Amygdala (tissue), 56 donors: ENCODE data around the gene HNRNPUL2.
"Not testable (repeated sequence)": the region's sequence is repeated elsewhere in the genome, so short reads cannot be mapped to it uniquely, and the experiment has no call there.

ENCODE experiments used
- DNase-seq, 56 donors: peaks; one replicate each; lab custom pipeline; 2025; lab: John Stamatoyannopoulos, UW

Gene HNRNPUL2

GRCh38 chr11:62727165-62727871 lies at the start of gene HNRNPUL2:
Gene HNRNPUL2, minus strand, starts transcription at chr11:62727457. Its CDS starts 301 bp downstream, at chr11:62727156.
- DNase-seq = peak; percentile 59 to 99 (median 96)

- no peak for DNase-seq
These were observed 48.4 kb upstream of the HNRNPUL2 start for GRCh38 chr11:62775646-62776045.

GRCh38 chr11:62774407-62774806 lies 47.1 kb upstream of the HNRNPUL2 start:
- DNase-seq = no peak

DNA sequence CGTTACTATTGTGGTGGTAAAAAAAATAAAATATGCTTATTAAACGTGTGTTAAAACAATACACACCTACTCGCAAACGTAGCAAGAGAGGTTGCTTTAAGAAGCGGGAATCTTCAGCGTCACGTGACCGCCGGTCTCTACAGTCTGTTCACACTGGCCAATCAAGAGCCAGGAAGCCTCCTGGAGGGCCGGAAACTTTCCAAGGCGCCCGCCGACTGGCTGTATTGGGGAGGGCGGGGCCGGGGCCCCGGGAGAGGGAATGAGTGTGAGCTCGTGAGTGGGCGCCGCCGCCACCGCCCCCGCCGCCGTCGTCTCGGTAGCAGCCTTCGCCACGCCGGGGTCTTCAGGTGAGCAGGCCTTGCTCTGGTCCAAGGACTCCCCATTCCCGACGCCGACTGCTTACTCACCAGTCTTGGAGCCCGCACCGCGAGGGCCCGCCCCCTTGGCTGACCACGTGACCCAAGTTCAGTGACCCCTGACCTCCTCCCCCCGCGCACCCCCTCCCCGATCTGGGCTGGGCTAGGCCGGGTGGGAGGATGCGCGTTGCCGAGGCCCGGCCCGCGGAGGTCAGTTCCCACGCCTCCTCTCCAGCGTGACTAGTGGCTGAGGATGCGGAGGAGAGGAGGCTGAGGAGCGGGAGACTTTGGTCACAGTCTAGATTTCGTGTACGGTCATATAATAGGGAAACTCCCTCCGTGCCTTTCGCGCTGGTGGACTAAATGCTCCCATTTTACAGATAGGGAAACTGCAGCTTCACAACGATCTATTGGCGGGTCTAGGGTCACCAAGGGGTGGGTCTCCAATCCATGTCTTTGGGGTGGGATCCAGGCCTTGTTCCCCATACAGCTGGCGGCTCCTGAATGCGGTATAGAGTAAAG lies 44.1 kb upstream of the HNRNPUL2 start, which contains the start of gene TAF6L:
TSS of gene TAF6L (plus strand) at position 253 of the 878 bp plus-strand sequence. CDS start 4,388 bp downstream, outside the sequence.
- DNase-seq = peak; percentile 87 to 100 (median 98)

DNA sequence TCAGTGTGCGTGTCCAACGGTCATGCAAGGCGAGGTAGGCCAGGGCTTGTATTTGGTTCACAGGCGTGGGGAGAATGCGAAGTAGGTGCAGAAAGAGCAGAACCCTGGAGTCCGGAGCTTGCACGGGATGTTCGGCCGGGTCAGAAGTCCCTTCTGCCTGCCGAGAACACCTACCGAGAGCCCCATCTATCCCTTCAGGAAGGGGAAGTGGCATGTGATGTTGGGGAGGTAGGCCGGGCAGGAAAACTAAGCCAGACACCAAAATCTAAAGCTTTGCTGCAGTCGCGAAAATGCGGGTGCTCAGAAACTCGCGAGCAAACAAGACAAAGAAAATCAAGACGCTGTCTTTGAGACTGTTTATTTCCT lies 43.5 kb upstream of the HNRNPUL2 start:
- peak in 33 of 56 donors; percentile 21 to 76 (median 53) for DNase-seq

DNA sequence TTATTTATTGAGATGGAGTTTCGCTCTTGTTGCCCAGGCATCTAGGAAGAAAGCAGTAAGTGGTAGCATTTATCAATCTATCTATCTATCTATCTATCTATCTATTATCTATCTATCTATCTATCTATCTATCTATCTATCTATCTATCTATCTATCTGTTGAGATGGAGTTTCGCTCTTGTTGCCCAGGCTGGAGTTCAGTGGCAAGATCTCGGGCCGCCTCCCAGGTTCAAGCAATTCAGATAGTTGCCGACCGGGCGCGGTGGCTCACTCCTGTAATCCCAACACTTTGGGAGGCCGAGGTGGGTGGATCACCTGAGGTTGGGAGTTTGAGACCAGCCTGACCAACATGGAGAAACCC lies 33.6 kb upstream of the HNRNPUL2 start:
- DNase-seq = not testable (repeated sequence)

DNA sequence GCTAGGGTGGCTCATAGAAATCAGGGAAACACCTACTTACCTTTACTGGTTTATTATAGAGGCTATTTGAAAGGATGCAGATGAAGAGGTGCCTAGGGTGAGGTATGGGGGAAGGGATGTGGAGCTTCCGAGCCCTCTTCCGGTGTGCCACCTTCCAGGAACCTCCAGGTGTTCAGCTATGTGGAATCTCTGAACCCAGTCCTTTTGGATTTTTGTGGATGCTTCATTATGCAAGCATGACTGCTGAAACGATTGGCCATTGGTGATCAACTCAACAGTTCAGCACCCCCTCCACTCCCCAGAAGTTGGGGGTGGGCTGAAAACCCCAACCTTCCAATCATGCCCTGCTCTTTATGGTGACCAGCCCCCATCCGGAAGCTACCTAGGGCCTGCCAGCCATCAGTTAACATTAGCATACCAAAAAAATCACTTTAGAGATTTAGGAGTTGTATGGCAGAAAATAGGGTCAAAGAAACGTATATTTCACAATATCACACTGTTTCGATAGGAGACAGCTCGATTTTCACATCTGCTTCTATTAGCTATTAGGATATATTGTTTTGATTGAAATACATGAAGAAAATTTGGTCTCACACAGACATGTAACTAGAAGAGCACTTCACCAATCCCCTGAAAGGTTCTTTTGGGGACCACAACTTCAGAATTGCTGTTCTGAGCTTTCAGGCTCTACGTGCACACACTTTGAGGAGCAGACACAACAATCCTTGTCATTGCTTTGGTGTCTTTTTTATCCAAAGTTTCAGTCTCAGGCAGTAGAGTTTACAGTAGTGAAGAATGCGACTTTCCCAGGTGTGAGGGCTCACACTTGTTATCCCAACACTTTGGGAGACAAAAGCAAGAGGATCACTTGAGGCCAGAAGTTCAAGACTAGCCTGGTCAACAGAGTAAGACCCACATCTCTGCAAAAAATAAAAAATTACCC lies 30.9 kb upstream of the HNRNPUL2 start:
- no peak for DNase-seq

DNA sequence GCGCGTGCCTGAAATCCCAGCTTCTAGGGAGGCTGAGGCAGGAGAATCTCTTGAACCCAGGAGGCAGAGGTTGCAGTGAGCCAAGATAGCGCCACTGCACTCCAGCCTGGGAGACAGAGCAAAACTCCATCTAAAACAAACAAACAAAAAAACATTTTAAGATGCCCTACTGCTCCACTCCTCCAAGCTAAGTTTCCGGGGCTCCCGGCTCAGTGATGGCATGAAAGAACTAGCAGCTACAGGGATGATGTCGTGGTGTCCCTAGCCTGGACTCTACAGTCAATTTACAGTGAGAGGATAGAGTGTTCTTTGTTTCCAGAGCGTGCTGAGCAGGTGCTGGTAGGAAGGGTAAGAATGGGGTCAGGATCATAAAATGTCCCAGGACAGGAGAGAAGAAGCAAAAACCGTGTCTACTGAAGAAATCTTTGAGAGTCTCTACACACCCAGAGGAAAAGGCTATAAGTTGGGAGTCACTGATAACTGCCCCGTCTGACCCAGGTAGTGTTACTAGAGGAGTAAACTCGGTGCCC lies 27.9 kb upstream of the HNRNPUL2 start:
- DNase-seq = peak in 1 of 56 donors; percentile 19

GRCh38 chr11:62753736-62754603 lies 26.7 kb upstream of the HNRNPUL2 start, which contains the start of gene ZBTB3:
Gene ZBTB3, minus strand, starts transcription at chr11:62754160. Its CDS starts 496 bp downstream, at chr11:62753664.
- peak; percentile 43 to 100 (median 99) for DNase-seq

GRCh38 chr11:62752994-62753735 lies 25.9 kb upstream of the HNRNPUL2 start:
- DNase-seq = no peak

DNA sequence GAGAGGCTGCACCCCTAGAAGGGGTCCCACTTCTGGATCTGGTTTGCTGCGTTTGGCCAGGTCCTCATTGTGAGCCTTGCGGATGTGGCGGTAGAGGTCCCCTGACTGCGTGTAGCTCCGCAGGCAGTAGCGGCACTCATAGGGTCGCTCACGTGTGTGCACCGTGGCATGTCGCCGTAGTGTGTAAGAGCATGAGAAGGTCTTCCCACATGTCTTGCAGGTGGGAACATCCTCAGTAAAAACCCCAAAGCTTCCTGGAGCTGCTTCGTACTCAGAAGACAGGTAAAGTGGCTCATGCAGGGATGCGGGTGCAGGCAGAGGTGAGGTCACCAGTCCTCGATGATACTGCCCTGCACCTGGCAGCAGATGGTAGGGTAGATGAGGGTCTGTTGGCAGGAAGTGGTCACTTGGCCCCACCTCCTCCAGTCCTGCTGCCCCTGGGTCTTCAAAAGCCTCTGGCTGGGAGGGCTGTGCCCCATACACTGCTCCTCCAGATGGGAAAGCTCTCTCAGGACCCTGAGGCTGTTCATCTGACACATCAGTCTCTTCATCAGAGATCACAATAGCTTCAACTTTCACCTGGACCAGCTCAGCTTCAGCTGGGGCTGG lies 25.0 kb upstream of the HNRNPUL2 start:
- no peak for DNase-seq

- not testable (repeated sequence) for DNase-seq
These were observed 22.7 kb upstream of the HNRNPUL2 start for GRCh38 chr11:62749931-62750330.

- DNase-seq = peak in 1 of 56 donors; percentile 8
These were observed 20.4 kb upstream of the HNRNPUL2 start for GRCh38 chr11:62747475-62748160.

DNA sequence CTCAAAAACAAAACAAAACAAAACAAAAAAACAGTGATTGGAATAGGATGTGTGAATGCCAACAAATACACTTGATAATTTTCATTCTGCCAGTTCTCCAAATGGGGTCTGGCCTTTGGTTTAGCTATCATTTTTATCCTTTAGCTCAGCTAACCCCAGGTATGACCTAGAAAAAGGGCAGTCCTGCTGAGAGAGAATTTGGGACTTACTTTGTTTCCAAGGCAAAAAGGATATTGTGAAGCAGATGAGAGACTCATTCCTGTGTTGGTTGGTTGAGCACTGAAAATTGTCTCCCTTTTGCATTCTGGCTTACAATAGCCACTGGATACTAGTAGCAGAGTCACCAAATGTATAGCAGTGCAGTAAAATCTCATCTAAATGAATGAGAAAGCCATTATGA lies 9.9 kb upstream of the HNRNPUL2 start:
- DNase-seq = no peak

DNA sequence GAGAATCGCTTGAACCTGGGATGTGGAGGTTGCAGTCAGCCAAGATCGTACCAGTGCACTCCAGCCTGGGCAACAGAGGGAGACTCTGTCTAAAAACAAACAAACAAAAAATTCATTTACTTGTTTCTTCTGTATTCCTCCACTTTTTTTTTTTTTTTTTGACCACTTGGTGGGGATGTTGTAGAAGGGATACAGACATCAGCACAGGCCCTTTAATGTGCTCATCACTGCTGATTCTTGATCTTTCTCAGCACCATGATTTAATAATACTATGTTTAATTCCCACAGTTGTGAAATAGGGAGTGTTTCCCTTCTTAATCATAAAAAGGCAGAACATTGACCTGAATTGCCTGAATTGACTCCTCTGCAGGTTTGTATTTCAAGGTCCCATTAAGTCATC lies 5.6 kb upstream of the HNRNPUL2 start:
- peak in 1 of 56 donors; percentile 8 for DNase-seq

DNA sequence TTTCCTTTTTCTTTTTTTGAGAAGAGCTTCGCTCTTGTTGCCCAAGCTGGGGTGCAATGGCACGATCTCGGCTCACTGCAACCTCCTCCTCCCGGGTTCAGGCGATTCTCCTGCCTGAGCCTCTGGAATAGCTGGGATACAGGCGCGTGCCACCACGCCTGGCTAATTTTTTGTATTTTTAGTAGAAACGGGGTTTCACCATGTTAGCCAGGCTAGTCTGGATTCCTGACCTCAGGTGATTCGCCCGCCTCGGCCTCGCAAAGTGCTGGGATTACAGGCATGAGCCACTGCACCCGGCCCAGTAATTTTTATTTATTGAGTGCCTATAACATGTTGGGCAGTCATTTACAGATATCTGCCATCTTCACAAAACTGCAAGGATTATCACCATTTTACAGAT lies 2.8 kb upstream of the HNRNPUL2 start:
- not testable (repeated sequence) for DNase-seq
